Measurements from ENCODE around the gene RALGAPA1.

GRCh38 chr14:35786856-35787255 is 22.2 kb downstream of the RALGAPA1 start:
- no peak for TF ChIP-seq EP300 (IDR thresholded peaks at IDR 0.05; ENCODE audit: borderline replicate concordance in 1 of 2, low read depth in 1 of 2, low read length in 1 of 2)
- TF ChIP-seq, protein P1, sequence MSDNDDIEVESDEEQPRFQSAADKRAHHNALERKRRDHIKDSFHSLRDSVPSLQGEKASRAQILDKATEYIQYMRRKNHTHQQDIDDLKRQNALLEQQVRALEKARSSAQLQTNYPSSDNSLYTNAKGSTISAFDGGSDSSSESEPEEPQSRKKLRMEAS (IDR thresholded peaks at IDR 0.05; ENCODE audit: low read depth) = no peak
- no peak for TF ChIP-seq CTCF (IDR thresholded peaks at IDR 0.05)
- no peak for TF ChIP-seq JUND (IDR thresholded peaks at IDR 0.05)
- TF ChIP-seq EZH2phosphoT487 (IDR thresholded peaks at IDR 0.05; ENCODE audit: borderline replicate concordance, low read depth) = no peak
